Measurements from ENCODE around the gene ARFIP2.

DNA sequence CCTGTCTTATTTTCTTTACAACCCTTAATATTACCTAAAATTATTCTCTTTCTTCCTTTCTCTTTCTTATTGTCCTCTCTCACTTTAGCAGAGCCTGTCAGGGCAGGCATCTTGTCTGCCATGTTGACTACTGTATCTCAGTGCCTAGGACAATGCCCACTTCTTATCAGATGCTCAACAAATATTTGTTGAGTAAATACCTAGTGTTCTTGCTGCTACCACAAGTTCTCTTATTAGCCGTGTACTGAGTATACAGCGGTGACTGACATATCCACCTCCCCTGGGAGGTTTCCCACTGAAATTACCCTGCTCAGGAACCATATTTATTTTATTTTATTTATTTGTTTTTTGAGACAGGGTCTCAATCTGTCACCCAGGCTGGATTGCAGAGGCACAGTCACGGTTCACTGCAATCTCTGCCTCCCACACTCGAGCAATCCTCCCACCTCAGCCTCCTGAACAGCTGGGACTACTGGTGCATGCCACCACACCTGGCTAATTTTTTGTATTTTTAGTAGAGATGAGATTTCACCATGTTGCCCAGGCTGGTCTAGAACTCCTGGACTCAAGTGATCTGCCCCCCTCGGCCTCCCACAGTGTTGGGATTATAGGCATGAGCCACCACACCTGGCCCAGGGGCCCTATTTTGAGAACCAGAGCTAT is 47.0 kb downstream of the ARFIP2 start:
- TF ChIP-seq EZH2 (IDR thresholded peaks at IDR 0.05; ENCODE audit: borderline replicate concordance) = no peak
- TF ChIP-seq, protein P1, sequence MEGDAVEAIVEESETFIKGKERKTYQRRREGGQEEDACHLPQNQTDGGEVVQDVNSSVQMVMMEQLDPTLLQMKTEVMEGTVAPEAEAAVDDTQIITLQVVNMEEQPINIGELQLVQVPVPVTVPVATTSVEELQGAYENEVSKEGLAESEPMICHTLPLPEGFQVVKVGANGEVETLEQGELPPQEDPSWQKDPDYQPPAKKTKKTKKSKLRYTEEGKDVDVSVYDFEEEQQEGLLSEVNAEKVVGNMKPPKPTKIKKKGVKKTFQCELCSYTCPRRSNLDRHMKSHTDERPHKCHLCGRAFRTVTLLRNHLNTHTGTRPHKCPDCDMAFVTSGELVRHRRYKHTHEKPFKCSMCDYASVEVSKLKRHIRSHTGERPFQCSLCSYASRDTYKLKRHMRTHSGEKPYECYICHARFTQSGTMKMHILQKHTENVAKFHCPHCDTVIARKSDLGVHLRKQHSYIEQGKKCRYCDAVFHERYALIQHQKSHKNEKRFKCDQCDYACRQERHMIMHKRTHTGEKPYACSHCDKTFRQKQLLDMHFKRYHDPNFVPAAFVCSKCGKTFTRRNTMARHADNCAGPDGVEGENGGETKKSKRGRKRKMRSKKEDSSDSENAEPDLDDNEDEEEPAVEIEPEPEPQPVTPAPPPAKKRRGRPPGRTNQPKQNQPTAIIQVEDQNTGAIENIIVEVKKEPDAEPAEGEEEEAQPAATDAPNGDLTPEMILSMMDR (IDR thresholded peaks at IDR 0.05; ENCODE audit: poor library complexity) = no peak

All from hepatocyte (in vitro differentiated cells).